Lower leg skin (tissue), 4 donors: ENCODE data around the gene SLC25A33. TPM values are rescaled to one million over a fixed set of nuclear protein-coding genes. Genes with fewer than 3 reads are reported as not detected.

ENCODE experiments used
- DNase-seq, 2 donors: peaks; one replicate each; pipeline ENCODE4 v3.0.0-alpha.2; 2019; ENCODE audit warnings: low spot score in 2 of 2
- H3K4me3 ChIP-seq: fragments of 200-600 bp; sonication (generic); 2 replicates; pipeline ENCODE4 v1.5.1; 2017; ENCODE audit warnings: mild to moderate bottlenecking, low read depth; ENCODE audit not compliant: poor library complexity, severe bottlenecking
- CTCF ChIP-seq, 3 donors: fragments of 450-650 bp; IDR thresholded peaks; one replicate each; pipeline ENCODE4 v1.5.1; 2016; ENCODE audit warnings: antibody characterized with exemption in 3 of 3, mild to moderate bottlenecking in 3 of 3, moderate library complexity in 2 of 3
- POLR2A ChIP-seq, 2 donors: fragments of 450-650 bp; IDR thresholded peaks; one replicate each; pipeline ENCODE4 v1.6.1; 2016 to 2017; ENCODE audit warnings: antibody characterized with exemption in 2 of 2, mild to moderate bottlenecking in 1 of 2, moderate library complexity in 1 of 2
- WGBS, 2 donors: methylation state at CpG; one replicate each; pipeline ENCODE4 v1.1.5; 2018; 5-methylcytosine and 5-hydroxymethylcytosine counted together
- intact Hi-C: fragments of 100-400 bp; cut with DNase I; formaldehyde crosslinking; loops from one replicate; pipeline ENCODE4 v1.15.0; 2023; ENCODE audit warnings: low total_unique reads
- total RNA-seq, 4 donors: library from RNA; depleted of rRNA; stranded (reverse); fragments of >200 nt; gene quantifications; one replicate each; pipeline ENCODE4 v1.1.0, GENCODE V29; 2016

Gene SLC25A33
- total RNA-seq, 4 donors from 2014 or later = 2.2 to 6.9 (median 4.8) TPM

- intact Hi-C loops = no loop called here
- WGBS, 2 donors = 86 to 90% methylated on average over 32 to 39 of the region's 39 CpGs
- DNase-seq = no peak
- H3K4me3 ChIP-seq = no peak overlapping the region
- no peak for TF ChIP-seq CTCF (IDR thresholded peaks at IDR 0.05)
- TF ChIP-seq POLR2A (IDR thresholded peaks at IDR 0.05) = no peak
These were observed 61.9 kb downstream of the SLC25A33 start for GRCh38 chr1:9600861-9601834.

DNA sequence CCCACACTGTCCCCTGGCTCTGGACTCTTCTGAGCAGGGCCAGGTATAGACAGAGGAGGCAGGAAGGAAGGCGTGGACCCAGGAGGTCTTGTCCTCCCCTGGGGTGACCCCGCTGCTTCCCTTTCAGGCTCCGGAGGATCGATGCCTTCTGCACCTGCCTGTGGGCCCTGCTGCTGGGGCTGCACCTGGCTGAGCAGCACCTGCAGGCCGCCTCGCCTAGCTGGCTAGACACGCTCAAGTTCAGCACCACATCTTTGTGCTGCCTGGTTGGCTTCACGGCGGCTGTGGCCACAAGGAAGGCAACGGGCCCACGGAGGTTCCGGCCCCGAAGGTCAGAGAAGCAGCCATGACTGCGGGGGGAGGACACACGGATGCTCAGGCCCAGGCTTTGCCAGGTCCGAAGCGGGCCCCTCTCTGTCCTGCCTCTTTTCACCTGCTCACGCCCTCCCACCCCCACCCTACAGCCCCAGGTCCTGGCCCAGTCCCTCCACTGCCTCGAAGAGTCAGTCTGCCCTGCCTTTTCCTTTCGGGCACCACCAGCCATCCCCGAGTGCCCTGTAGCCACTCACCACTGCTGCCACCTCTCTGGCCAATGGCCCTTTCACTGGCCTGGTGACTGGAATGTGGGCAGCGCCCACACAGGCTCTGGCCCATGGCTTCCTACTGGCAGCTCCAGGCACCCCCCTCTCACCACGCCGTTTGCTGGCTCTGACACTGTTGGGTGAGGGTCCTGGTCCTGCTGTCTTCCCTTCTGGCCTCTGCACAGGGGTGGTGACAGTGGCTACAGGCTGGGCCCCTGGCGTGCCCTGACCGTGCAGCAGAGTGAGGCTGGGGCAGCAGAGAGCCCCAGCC is 62.9 kb downstream of the SLC25A33 start:
- no peak overlapping the region for H3K4me3 ChIP-seq
- WGBS, 2 donors = 93 to 95% methylated on average over 25 to 26 of the region's 26 CpGs
- DNase-seq = no peak
- intact Hi-C loops = no loop called here
- no peak for TF ChIP-seq CTCF (IDR thresholded peaks at IDR 0.05)
- TF ChIP-seq POLR2A (IDR thresholded peaks at IDR 0.05) = no peak

DNA sequence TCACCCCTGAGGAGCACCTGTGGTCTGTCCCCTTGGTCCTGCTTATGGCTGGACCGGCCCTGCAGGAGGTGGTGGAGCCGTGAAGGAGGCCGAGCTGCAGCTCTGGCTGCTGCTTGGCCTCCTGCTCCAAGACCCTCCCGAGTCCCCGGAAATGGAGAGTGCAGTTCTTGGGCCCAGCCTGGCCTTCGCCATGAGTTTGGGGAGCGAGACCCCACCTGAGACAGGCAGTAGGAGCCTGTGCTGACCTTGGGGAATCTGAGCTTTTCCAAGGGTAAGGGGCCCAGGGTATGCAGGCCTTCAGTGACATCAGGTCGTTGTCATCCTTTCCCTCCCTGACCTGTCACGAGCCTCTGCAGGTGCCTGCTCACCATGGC is 63.5 kb downstream of the SLC25A33 start:
- no peak for DNase-seq
- no peak for TF ChIP-seq CTCF (IDR thresholded peaks at IDR 0.05)
- TF ChIP-seq POLR2A (IDR thresholded peaks at IDR 0.05) = no peak
- 92 to 94% methylated on average over 6 to 8 of the region's 9 CpGs for WGBS, 2 donors
- intact Hi-C loops = no loop called here
- H3K4me3 ChIP-seq = no peak overlapping the region

DNA sequence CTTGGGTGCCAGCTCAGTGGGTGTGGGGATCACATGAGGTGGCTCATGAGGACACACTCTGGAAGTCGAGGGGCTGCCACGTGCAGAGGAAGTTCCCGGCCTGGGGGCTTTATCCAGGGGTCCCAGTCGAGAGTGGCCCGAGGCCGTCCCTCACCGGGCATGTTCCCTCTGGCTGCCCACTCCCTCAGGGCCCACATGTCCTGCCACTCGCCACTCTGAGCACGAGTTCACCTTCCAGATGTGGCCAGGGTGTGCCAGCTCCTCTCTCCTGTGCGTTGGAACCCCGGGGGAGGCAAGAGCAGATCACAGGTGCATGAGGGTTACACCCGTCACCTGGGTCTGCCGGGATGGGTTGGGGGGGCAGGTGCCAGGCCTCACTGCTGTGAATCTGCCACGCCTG is 64.0 kb downstream of the SLC25A33 start:
- TF ChIP-seq POLR2A (IDR thresholded peaks at IDR 0.05) (no peak), CTCF (IDR thresholded peaks at IDR 0.05) (no peak)
- intact Hi-C loops = no loop called here
- H3K4me3 ChIP-seq = no peak overlapping the region
- 77 to 95% methylated on average over 12 of the region's 14 CpGs for WGBS, 2 donors
- DNase-seq = no peak

DNA sequence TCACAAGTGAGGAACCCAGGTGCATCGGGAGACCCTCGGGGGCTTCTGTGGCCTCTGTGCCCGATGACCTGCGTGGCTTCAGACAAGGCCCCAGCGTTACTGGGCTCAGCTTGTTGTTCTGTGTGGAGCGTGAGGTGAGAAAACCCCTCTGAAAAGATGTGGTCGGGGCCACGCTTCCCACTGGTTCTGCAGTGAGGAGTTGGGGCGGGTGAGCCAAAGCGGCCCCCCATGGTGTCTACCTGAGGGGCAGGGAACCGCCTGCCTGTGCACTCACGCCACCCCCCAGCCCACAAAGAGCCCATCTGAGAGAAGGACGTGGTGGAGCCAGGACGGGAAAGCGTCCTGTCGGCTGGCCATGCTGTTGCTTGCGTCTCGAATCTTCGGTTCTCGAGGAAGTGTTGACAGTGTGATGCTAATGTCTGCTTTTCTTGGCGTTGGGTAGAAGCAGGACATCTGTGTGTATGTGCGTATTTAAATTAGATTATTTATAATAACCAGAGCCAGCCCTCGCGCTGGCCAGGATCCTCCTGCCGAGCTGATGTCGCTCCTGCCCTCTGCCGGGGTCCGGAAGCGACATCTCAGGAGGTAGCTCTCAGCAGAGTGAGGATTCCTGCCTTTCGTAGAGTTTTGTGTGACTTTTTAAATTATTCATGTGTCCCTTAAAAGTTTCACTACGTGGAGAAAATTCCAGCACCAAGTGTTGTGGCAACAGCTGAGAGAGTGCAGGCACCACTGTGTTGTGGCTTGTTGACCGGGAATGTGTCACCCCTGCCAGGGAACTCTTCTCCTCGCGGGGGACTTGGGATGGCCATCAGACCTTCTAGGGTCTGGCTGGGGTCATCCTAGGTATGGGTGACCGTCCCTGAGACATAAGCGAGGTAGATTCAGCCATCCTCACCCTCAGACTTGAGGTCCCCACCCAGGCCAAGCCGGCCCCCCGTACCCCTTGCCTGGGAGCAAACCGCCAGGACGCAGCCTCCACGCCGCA is 64.8 kb downstream of the SLC25A33 start:
- no peak for DNase-seq
- intact Hi-C loops = no loop called here
- no peak overlapping the region for H3K4me3 ChIP-seq
- WGBS, 2 donors = 92% methylated on average over 40 to 42 of the region's 42 CpGs
- TF ChIP-seq CTCF (IDR thresholded peaks at IDR 0.05) (no peak), POLR2A (IDR thresholded peaks at IDR 0.05) (no peak)
